GM23338 (cell line): ENCODE results near the gene TNS3. TPM values are rescaled to one million over a fixed set of nuclear protein-coding genes. Genes with fewer than 3 reads are reported as not detected.

Experiments used
- ATAC-seq: fragments of 200-7000 bp; cut with Tn5 transposase; 3 replicates; pipeline ENCODE4 v1.9.1; 2020
- DNase-seq: peaks from one replicate; pipeline ENCODE4 v3.0.0-alpha.2; 2015; ENCODE audit warnings: low spot score
- H2AFZ ChIP-seq: fragments of 200-600 bp; sonication (generic); 2 replicates; pipeline ENCODE4 v1.8.0; 2016; ENCODE audit warnings: antibody characterized with exemption, mild to moderate bottlenecking, moderate library complexity
- H3F3A ChIP-seq: fragments of 200-600 bp; sonication (generic); replicated peaks from 2 replicates; pipeline ENCODE4 v1.8.0; 2017; ENCODE audit warnings: antibody characterized with exemption, mixed run types, low read depth
- H3K27ac ChIP-seq: fragments of 200-600 bp; sonication (generic); 2 replicates; pipeline ENCODE4 v1.6.1; 2016; ENCODE audit warnings: low read depth
- H3K27me3 ChIP-seq: fragments of 200-600 bp; sonication (generic); 2 replicates; pipeline ENCODE4 v1.8.0; 2016; ENCODE audit warnings: mild to moderate bottlenecking, mixed run types, moderate library complexity; ENCODE audit not compliant: insufficient read depth
- H3K36me3 ChIP-seq: fragments of 200-600 bp; sonication (generic); 2 replicates; pipeline ENCODE4 v1.8.0; 2016; ENCODE audit warnings: mild to moderate bottlenecking; ENCODE audit not compliant: insufficient read depth
- H3K4me1 ChIP-seq: fragments of 200-600 bp; sonication (generic); 2 replicates; pipeline ENCODE4 v1.8.0; 2016; ENCODE audit warnings: mild to moderate bottlenecking, moderate library complexity; ENCODE audit not compliant: insufficient read depth
- H3K4me2 ChIP-seq: fragments of 200-600 bp; sonication (generic); 2 replicates; pipeline ENCODE4 v1.7.1; 2017; ENCODE audit warnings: mixed run types
- H3K4me3 ChIP-seq: fragments of 200-600 bp; sonication (generic); 2 replicates; pipeline ENCODE4 v1.6.1; 2016; ENCODE audit warnings: mixed run types
- H3K79me2 ChIP-seq: fragments of 200-600 bp; sonication (generic); replicated peaks from 2 replicates; pipeline ENCODE4 v1.8.0; 2017; ENCODE audit warnings: mild to moderate bottlenecking; ENCODE audit not compliant: insufficient read depth
- H3K9me2 ChIP-seq: fragments of 200-600 bp; sonication (generic); 2 replicates; pipeline ENCODE4 v1.8.0; 2017; ENCODE audit not compliant: insufficient read depth
- H4K20me1 ChIP-seq: fragments of 200-600 bp; sonication (generic); replicated peaks from 2 replicates; pipeline ENCODE4 v1.8.0; 2017; ENCODE audit warnings: mild to moderate bottlenecking; ENCODE audit not compliant: insufficient read depth
- H3K27ac Mint-ChIP-seq: 2 replicates; pipeline ENCODE4 v1.8.0; 2020; ENCODE audit warnings: inconsistent platforms, mild to moderate bottlenecking, moderate library complexity, mixed read lengths
- H3K27me3 Mint-ChIP-seq: 3 replicates; pipeline ENCODE4 v1.8.0; 2022; ENCODE audit warnings: low read depth, mild to moderate bottlenecking, moderate library complexity, mixed read lengths, inconsistent platforms; ENCODE audit not compliant: insufficient read depth, poor library complexity
- H3K36me3 Mint-ChIP-seq: 3 replicates; pipeline ENCODE4 v1.8.0; 2021; ENCODE audit warnings: low read depth, mild to moderate bottlenecking, inconsistent platforms, moderate library complexity, mixed read lengths
- H3K4me1 Mint-ChIP-seq: 3 replicates; pipeline ENCODE4 v1.8.0; 2020; ENCODE audit warnings: mild to moderate bottlenecking, inconsistent platforms, mixed read lengths
- H3K4me3 Mint-ChIP-seq: 3 replicates; pipeline ENCODE4 v1.8.0; 2021; ENCODE audit warnings: moderate library complexity, mild to moderate bottlenecking, inconsistent platforms, mixed read lengths
- H3K9me3 Mint-ChIP-seq: 3 replicates; pipeline ENCODE4 v1.8.0; 2020; ENCODE audit warnings: moderate library complexity, mild to moderate bottlenecking, inconsistent platforms, mixed read lengths
- CREB1 ChIP-seq: fragments of 250-450 bp; sonication (Bioruptor Pico); IDR thresholded peaks from 2 replicates; pipeline ENCODE4 v1.5.0; 2020; ENCODE audit warnings: low read depth, mild to moderate bottlenecking, moderate library complexity
- CTCF ChIP-seq, 2 experiments: fragments of 200-600 bp in 1 of 2; sonication (generic) in 1 of 2; conservative IDR thresholded peaks; 2 replicates each; pipeline versions ENCODE4 v1.5.1 to v1.6.1; 2016 to 2017; ENCODE audit warnings: antibody characterized with exemption in 2 of 2, low read depth in 2 of 2, mild to moderate bottlenecking in 2 of 2, moderate library complexity in 1 of 2
- EZH2 ChIP-seq: fragments of 200-600 bp; sonication (generic); IDR thresholded peaks from one replicate; pipeline ENCODE4 v1.8.0; 2017; ENCODE audit warnings: antibody characterized with exemption, mild to moderate bottlenecking, low read depth; ENCODE audit not compliant: unreplicated experiment
- EZH2phosphoT487 ChIP-seq: fragments of 200-600 bp; sonication (generic); IDR thresholded peaks from one replicate; pipeline ENCODE4 v1.8.1; 2018; ENCODE audit warnings: antibody characterized with exemption; ENCODE audit not compliant: unreplicated experiment
- JUNB ChIP-seq: IDR thresholded peaks from one replicate; pipeline ENCODE4 v1.6.1; 2016; ENCODE audit warnings: antibody characterized with exemption; ENCODE audit not compliant: unreplicated experiment
- NANOG ChIP-seq: IDR thresholded peaks from 2 replicates; pipeline ENCODE4 v1.6.1; 2016; ENCODE audit warnings: antibody characterized with exemption, borderline replicate concordance
- POLR2AphosphoS5 ChIP-seq: IDR thresholded peaks from 2 replicates; pipeline ENCODE4 v1.6.1; 2016; ENCODE audit warnings: antibody characterized with exemption, low read depth
- REST ChIP-seq: IDR thresholded peaks from one replicate; pipeline ENCODE4 v1.6.1; 2018; ENCODE audit warnings: antibody characterized with exemption; ENCODE audit not compliant: unreplicated experiment
- STAT1 ChIP-seq: IDR thresholded peaks from one replicate; pipeline ENCODE4 v1.6.1; 2016; ENCODE audit warnings: antibody characterized with exemption; ENCODE audit not compliant: unreplicated experiment
- ZNF114 ChIP-seq: fragments of 250-450 bp; sonication (Bioruptor Pico); IDR thresholded peaks from 2 replicates; pipeline ENCODE4 v1.5.0; 2020; ENCODE audit warnings: mild to moderate bottlenecking, moderate library complexity
- ZNF331 ChIP-seq: fragments of 250-450 bp; sonication (Bioruptor Pico); IDR thresholded peaks from 2 replicates; pipeline ENCODE4 v1.5.0; 2020; ENCODE audit warnings: low read depth, mild to moderate bottlenecking, moderate library complexity
- polyA plus RNA-seq: library from polyadenylated mRNA; unstranded; fragments of >200 nt; fragmentation: Nextera tagmentation; extraction: Ambion mirVana; gene quantifications from 2 replicates; pipeline ENCODE4 v1.2.1, GENCODE V29; 2016
- total RNA-seq: library from RNA; depleted of rRNA; stranded (reverse); fragments of >200 nt; shearing (Covaris generic); gene quantifications from 2 replicates; pipeline ENCODE4 v1.2.3, GENCODE V29; 2014
- TF ChIP-seq, protein P1 (sequence below): IDR thresholded peaks from 2 replicates; pipeline ENCODE4 v1.6.1; 2016; ENCODE audit warnings: antibody characterized with exemption
- TF ChIP-seq, protein P2 (sequence below): fragments of 250-450 bp; sonication (Bioruptor Pico); IDR thresholded peaks from 2 replicates; pipeline ENCODE4 v1.5.0; 2020; ENCODE audit warnings: mild to moderate bottlenecking, moderate library complexity

TNS3 gene
- total and polyA plus RNA-seq, 2 experiments from 2014 or later: 6.2 to 28.7 TPM

DNA sequence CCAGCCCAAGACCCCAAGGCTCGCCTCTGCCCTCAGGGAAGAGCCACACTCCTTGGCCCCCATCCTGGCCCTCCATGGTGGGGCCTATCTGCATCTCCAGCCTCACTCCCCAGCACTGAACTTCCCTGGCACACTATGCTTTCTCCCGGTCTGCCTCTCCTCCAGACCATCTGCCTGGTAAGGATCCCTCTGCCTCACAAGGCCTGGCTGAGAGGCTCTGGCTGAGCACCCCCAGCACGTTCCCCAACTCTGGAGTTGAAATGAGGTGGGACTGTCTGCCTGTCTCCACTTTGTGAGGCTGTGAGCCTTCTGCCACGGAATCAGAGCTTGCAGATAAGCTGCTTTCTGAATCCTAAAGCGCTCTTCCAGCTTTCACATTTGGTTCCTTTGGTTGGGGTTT, 220.7 kb downstream of the TNS3 start:
- H3K4me2 ChIP-seq: no peak overlapping the region
- H3K9me3 Mint-ChIP-seq: no peaks in the 10 kb centered on the region

More for the DNA sequence above, 220.7 kb downstream of the TNS3 start:
- peaks cover 2% of the 10 kb centered on the region for H3K27me3 Mint-ChIP-seq
- Histone ChIP-seq H3K4me3 (no peak overlapping the region), H4K20me1 (no peaks in the 10 kb centered on the region; the same call in 1 of the 2 replicates), H3F3A (no peaks in the 10 kb centered on the region), H3K27ac (no peak overlapping the region), H3K36me3 (no peaks in the 10 kb centered on the region), H2AFZ (no peak overlapping the region), H3K27me3 (no peaks in the 10 kb centered on the region), H3K79me2 (0 out of 2 replicates have a peak, but pooled peaks cover 5% of the 10 kb centered on the region), H3K4me1 (no peaks in the 10 kb centered on the region), H3K9me2 (peaks cover 4% of the 10 kb centered on the region; the same call in 1 of the 2 replicates)
- peaks cover 6% of the 10 kb centered on the region for H3K4me1 Mint-ChIP-seq
- TF ChIP-seq ZNF331 (CRISPR knock-in tag): no peak
- no peak for TF ChIP-seq CREB1
- no peak for TF ChIP-seq NANOG
- no peak for TF ChIP-seq STAT1
- TF ChIP-seq, protein P1, sequence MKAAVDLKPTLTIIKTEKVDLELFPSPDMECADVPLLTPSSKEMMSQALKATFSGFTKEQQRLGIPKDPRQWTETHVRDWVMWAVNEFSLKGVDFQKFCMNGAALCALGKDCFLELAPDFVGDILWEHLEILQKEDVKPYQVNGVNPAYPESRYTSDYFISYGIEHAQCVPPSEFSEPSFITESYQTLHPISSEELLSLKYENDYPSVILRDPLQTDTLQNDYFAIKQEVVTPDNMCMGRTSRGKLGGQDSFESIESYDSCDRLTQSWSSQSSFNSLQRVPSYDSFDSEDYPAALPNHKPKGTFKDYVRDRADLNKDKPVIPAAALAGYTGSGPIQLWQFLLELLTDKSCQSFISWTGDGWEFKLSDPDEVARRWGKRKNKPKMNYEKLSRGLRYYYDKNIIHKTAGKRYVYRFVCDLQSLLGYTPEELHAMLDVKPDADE: no peak
- TF ChIP-seq JUNB: no peak
- no peak for TF ChIP-seq ZNF114 (CRISPR knock-in tag)
- TF ChIP-seq REST: no peak
- TF ChIP-seq, protein P2, sequence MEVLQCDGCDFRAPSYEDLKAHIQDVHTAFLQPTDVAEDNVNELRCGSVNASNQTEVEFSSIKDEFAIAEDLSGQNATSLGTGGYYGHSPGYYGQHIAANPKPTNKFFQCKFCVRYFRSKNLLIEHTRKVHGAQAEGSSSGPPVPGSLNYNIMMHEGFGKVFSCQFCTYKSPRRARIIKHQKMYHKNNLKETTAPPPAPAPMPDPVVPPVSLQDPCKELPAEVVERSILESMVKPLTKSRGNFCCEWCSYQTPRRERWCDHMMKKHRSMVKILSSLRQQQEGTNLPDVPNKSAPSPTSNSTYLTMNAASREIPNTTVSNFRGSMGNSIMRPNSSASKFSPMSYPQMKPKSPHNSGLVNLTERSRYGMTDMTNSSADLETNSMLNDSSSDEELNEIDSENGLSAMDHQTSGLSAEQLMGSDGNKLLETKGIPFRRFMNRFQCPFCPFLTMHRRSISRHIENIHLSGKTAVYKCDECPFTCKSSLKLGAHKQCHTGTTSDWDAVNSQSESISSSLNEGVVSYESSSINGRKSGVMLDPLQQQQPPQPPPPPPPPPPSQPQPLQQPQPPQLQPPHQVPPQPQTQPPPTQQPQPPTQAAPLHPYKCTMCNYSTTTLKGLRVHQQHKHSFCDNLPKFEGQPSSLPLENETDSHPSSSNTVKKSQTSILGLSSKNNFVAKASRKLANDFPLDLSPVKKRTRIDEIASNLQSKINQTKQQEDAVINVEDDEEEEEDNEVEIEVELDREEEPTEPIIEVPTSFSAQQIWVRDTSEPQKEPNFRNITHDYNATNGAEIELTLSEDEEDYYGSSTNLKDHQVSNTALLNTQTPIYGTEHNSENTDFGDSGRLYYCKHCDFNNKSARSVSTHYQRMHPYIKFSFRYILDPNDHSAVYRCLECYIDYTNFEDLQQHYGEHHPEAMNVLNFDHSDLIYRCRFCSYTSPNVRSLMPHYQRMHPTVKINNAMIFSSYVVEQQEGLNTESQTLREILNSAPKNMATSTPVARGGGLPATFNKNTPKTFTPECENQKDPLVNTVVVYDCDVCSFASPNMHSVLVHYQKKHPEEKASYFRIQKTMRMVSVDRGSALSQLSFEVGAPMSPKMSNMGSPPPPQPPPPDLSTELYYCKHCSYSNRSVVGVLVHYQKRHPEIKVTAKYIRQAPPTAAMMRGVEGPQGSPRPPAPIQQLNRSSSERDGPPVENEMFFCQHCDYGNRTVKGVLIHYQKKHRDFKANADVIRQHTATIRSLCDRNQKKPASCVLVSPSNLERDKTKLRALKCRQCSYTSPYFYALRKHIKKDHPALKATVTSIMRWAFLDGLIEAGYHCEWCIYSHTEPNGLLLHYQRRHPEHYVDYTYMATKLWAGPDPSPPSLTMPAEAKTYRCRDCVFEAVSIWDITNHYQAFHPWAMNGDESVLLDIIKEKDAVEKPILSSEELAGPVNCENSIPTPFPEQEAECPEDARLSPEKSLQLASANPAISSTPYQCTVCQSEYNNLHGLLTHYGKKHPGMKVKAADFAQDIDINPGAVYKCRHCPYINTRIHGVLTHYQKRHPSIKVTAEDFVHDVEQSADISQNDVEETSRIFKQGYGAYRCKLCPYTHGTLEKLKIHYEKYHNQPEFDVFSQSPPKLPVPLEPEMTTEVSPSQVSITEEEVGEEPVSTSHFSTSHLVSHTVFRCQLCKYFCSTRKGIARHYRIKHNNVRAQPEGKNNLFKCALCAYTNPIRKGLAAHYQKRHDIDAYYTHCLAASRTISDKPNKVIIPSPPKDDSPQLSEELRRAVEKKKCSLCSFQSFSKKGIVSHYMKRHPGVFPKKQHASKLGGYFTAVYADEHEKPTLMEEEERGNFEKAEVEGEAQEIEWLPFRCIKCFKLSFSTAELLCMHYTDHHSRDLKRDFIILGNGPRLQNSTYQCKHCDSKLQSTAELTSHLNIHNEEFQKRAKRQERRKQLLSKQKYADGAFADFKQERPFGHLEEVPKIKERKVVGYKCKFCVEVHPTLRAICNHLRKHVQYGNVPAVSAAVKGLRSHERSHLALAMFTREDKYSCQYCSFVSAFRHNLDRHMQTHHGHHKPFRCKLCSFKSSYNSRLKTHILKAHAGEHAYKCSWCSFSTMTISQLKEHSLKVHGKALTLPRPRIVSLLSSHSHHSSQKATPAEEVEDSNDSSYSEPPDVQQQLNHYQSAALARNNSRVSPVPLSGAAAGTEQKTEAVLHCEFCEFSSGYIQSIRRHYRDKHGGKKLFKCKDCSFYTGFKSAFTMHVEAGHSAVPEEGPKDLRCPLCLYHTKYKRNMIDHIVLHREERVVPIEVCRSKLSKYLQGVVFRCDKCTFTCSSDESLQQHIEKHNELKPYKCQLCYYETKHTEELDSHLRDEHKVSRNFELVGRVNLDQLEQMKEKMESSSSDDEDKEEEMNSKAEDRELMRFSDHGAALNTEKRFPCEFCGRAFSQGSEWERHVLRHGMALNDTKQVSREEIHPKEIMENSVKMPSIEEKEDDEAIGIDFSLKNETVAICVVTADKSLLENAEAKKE (CRISPR knock-in tag): no peak
- no peak for TF ChIP-seq CTCF (conservative IDR thresholded peaks at IDR 0.05; ENCODE audit: low read depth in 2 of 2)
- TF ChIP-seq EZH2: no peak
- no peak for TF ChIP-seq EZH2phosphoT487
- no peak for TF ChIP-seq POLR2AphosphoS5
- DNase-seq (no peak), ATAC-seq (no peak)
- no peak overlapping the region for H3K27ac Mint-ChIP-seq
- H3K4me3 Mint-ChIP-seq: no peak overlapping the region
- H3K36me3 Mint-ChIP-seq: no peaks in the 10 kb centered on the region
